ENCODE measurements around the gene LSAMP.

DNA sequence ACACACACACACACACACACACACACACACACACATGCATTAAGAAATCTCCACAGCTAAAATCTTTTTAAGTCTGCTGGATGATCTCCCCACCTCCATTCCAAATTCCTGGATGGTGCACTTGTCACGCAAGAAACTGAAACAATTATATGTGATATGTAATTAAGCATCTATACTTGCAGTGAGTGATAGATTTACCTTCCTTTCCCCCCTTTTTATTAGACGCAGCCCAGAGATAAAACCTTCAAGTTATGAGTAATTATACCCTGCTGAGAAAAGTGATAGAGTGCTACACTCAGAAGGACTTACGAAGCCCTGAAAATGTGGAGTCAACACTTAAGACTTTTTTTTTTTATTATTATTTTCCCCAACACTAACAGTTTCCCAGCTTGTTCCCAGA is 255.2 kb downstream of the LSAMP start:
- TF ChIP-seq EZH2 (IDR thresholded peaks at IDR 0.05; ENCODE audit: low read depth) = no peak
- TF ChIP-seq, protein P1, sequence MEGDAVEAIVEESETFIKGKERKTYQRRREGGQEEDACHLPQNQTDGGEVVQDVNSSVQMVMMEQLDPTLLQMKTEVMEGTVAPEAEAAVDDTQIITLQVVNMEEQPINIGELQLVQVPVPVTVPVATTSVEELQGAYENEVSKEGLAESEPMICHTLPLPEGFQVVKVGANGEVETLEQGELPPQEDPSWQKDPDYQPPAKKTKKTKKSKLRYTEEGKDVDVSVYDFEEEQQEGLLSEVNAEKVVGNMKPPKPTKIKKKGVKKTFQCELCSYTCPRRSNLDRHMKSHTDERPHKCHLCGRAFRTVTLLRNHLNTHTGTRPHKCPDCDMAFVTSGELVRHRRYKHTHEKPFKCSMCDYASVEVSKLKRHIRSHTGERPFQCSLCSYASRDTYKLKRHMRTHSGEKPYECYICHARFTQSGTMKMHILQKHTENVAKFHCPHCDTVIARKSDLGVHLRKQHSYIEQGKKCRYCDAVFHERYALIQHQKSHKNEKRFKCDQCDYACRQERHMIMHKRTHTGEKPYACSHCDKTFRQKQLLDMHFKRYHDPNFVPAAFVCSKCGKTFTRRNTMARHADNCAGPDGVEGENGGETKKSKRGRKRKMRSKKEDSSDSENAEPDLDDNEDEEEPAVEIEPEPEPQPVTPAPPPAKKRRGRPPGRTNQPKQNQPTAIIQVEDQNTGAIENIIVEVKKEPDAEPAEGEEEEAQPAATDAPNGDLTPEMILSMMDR (conservative IDR thresholded peaks at IDR 0.05) = no peak

All from PC-9 (cell line).